ENCODE results near the gene WDR75.

DNA sequence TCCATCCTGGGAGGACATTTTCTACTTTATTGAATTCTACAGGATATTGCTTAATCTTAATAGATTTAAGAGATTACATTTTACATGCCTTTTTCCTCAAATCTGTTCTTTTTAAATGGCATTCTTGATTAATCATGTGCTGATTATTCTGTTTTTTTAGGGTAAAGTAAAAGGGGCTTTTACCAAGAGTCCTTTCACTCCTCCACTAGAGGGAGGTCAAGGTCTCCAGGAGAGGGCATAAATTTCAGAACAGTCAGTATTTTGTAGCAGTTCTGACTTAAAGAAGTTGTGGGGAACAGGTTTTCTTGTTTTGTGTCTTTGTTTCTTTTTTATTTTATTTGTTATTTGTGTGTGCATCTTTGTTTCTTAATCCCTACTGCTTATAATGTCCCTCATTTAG, 25.4 kb downstream of the WDR75 start:
- TF ChIP-seq, protein P1, sequence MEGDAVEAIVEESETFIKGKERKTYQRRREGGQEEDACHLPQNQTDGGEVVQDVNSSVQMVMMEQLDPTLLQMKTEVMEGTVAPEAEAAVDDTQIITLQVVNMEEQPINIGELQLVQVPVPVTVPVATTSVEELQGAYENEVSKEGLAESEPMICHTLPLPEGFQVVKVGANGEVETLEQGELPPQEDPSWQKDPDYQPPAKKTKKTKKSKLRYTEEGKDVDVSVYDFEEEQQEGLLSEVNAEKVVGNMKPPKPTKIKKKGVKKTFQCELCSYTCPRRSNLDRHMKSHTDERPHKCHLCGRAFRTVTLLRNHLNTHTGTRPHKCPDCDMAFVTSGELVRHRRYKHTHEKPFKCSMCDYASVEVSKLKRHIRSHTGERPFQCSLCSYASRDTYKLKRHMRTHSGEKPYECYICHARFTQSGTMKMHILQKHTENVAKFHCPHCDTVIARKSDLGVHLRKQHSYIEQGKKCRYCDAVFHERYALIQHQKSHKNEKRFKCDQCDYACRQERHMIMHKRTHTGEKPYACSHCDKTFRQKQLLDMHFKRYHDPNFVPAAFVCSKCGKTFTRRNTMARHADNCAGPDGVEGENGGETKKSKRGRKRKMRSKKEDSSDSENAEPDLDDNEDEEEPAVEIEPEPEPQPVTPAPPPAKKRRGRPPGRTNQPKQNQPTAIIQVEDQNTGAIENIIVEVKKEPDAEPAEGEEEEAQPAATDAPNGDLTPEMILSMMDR (IDR thresholded peaks at IDR 0.05 in 4 of 5, conservative IDR thresholded peaks at IDR 0.05 in 1 of 5) = peak in 4 of 5 experiments; percentile 50 to 70 (median 63)
- no peak for TF ChIP-seq POLR2A (IDR thresholded peaks at IDR 0.05)
